ENCODE data around the gene AKAP13.

- no peak for TF ChIP-seq RFX5 (IDR thresholded peaks at IDR 0.05; ENCODE audit: low read length)
- TF ChIP-seq FOSL2 (IDR thresholded peaks at IDR 0.05; ENCODE audit: borderline replicate concordance, low read depth) = no peak
- no peak for TF ChIP-seq TCF12 (IDR thresholded peaks at IDR 0.05)
- TF ChIP-seq TAF1 (IDR thresholded peaks at IDR 0.05; ENCODE audit: borderline replicate concordance, low read depth, low read length) = no peak
- no peak for TF ChIP-seq CTCF (IDR thresholded peaks at IDR 0.05)
- TF ChIP-seq EP300 (IDR thresholded peaks at IDR 0.05; ENCODE audit: borderline replicate concordance in 1 of 2, low read depth in 1 of 2, low read length in 1 of 2) = no peak
Measured at GRCh38 chr15:85702321-85703101, 322.1 kb downstream of the AKAP13 start.

All from SK-N-SH (cell line).